Body of pancreas (tissue), 4 donors: ENCODE measurements around the gene DBET.
"Not testable (repeated sequence)": the region's sequence is repeated elsewhere in the genome, so short reads cannot be mapped to it uniquely, and the experiment has no call there.

ENCODE experiments used
- CTCF ChIP-seq, 7 experiments: fragments of 450-650 bp in 4 of 7; fragments of 200-600 bp in 3 of 7; sonication (generic) in 3 of 7; IDR thresholded peaks; one replicate each; pipeline ENCODE4 v1.5.1; 2016 to 2019; ENCODE audit warnings: antibody characterized with exemption in 7 of 7
- POLR2A ChIP-seq, 3 donors: fragments of 450-650 bp; IDR thresholded peaks; one replicate each; pipeline ENCODE4 v1.6.1; 2016; ENCODE audit warnings: antibody characterized with exemption in 3 of 3, mild to moderate bottlenecking in 2 of 3

GRCh38 chr4:190101525-190101924 lies 37.2 kb downstream of the DBET start:
- not testable (repeated sequence) for TF ChIP-seq POLR2A, CTCF (IDR thresholded peaks at IDR 0.05)
